Thoracic aorta (tissue), 2 donors: ENCODE data around the gene ZC2HC1B. TPM values are rescaled to one million over a fixed set of nuclear protein-coding genes. Genes with fewer than 3 reads are reported as not detected.
"Not testable (repeated sequence)": the region's sequence is repeated elsewhere in the genome, so short reads cannot be mapped to it uniquely, and the experiment has no call there.

Experiments used
- ATAC-seq: fragments of 150-250 bp; one replicate; pipeline ENCODE4 v1.8.0; 2017; ENCODE audit warnings: low read depth; ENCODE audit not compliant: insufficient number of reproducible peaks, low FRiP score
- DNase-seq: peaks from one replicate; pipeline ENCODE4 v3.0.0-alpha.2; 2020; ENCODE audit warnings: low spot score
- H3K27ac ChIP-seq, 2 donors: fragments of 200-600 bp; sonication (generic); 1 replicate in 1 of 2; 2 replicates in 1 of 2; pipeline ENCODE4 v1.5.1; 2016; ENCODE audit warnings: mild to moderate bottlenecking in 2 of 2, moderate library complexity in 2 of 2
- H3K27me3 ChIP-seq: fragments of 200-600 bp; sonication (generic); replicated peaks from 2 replicates; pipeline ENCODE4 v1.6.0; 2016; ENCODE audit warnings: mild to moderate bottlenecking; ENCODE audit not compliant: insufficient read depth
- H3K36me3 ChIP-seq: fragments of 200-600 bp; sonication (generic); one replicate; pipeline ENCODE4 v1.5.1; 2016
- H3K4me1 ChIP-seq, 2 donors: fragments of 200-600 bp; sonication (generic); 1 replicate in 1 of 2; 2 replicates in 1 of 2; pipeline versions ENCODE4 v1.5.1 to v1.6.0; 2016; ENCODE audit warnings: low read depth in 2 of 2, mild to moderate bottlenecking in 1 of 2; ENCODE audit not compliant: control insufficient read depth in 1 of 2
- H3K4me3 ChIP-seq: fragments of 200-600 bp; sonication (generic); 2 replicates; pipeline ENCODE4 v1.5.1; 2016; ENCODE audit warnings: mild to moderate bottlenecking
- H3K9me3 ChIP-seq: fragments of 200-600 bp; sonication (generic); 2 replicates; pipeline ENCODE4 v1.5.1; 2016
- CTCF ChIP-seq: fragments of 200-600 bp; sonication (generic); IDR thresholded peaks from one replicate; pipeline ENCODE4 v1.5.1; 2019; ENCODE audit warnings: antibody characterized with exemption
- total RNA-seq, 2 donors: library from RNA; depleted of rRNA; stranded (reverse); fragments of >200 nt; gene quantifications; one replicate each; pipeline versions ENCODE4 v1.1.0 to v1.2.3, GENCODE V29; 2016

ZC2HC1B gene
- total RNA-seq, 2 donors from 2014 or later: not detected

GRCh38 chr6:143857651-143858050 is 6.6 kb upstream of the ZC2HC1B start:
- H3K36me3 ChIP-seq: peaks cover 39% of the 10 kb centered on the region
- ATAC-seq: no peak

GRCh38 chr6:143859891-143860660 is 4.2 kb upstream of the ZC2HC1B start:
- ATAC-seq (no peak), DNase-seq (no peak)
- no peaks in the 10 kb centered on the region for H3K27me3 ChIP-seq
- peaks cover 39% of the 10 kb centered on the region for H3K36me3 ChIP-seq
- no peak for TF ChIP-seq CTCF
- H3K9me3 ChIP-seq: no peaks in the 10 kb centered on the region
- H3K4me3 ChIP-seq: no peak overlapping the region
- no peak overlapping the region for H3K27ac ChIP-seq
- no peaks in the 10 kb centered on the region for H3K4me1 ChIP-seq

More at GRCh38 chr6:143857651-143858050, 6.6 kb upstream of the ZC2HC1B start:
- no peaks in the 10 kb centered on the region for H3K9me3 ChIP-seq
- no peaks in the 10 kb centered on the region for H3K27me3 ChIP-seq
- TF ChIP-seq CTCF: no peak
- DNase-seq: no peak
- H3K27ac ChIP-seq: no peak overlapping the region
- no peaks in the 10 kb centered on the region for H3K4me1 ChIP-seq
- H3K4me3 ChIP-seq: no peak overlapping the region

- H3K27me3 ChIP-seq: no peaks in the 10 kb centered on the region
- ATAC-seq (no peak), DNase-seq (no peak)
- no peak overlapping the region for H3K27ac ChIP-seq
- no peak overlapping the region for H3K4me3 ChIP-seq
- no peaks in the 10 kb centered on the region for H3K4me1 ChIP-seq
- H3K9me3 ChIP-seq: no peaks in the 10 kb centered on the region
- peaks cover 18% of the 10 kb centered on the region for H3K36me3 ChIP-seq
- TF ChIP-seq CTCF: no peak
These were observed 503 bp upstream of the ZC2HC1B start for GRCh38 chr6:143863771-143864170.

GRCh38 chr6:143867236-143867635 is 3.0 kb downstream of the ZC2HC1B start:
- Histone ChIP-seq H3K4me1 (no peaks in the 10 kb centered on the region), H3K9me3 (no peaks in the 10 kb centered on the region), H3K27ac (no peak overlapping the region), H3K4me3 (no peak overlapping the region), H3K27me3 (no peaks in the 10 kb centered on the region), H3K36me3 (no peaks in the 10 kb centered on the region)
- DNase-seq (no peak), ATAC-seq (no peak)
- TF ChIP-seq CTCF: no peak

GRCh38 chr6:143868808-143869207 is 4.5 kb downstream of the ZC2HC1B start:
- H3K36me3 ChIP-seq, H3K9me3 ChIP-seq, H3K4me3 ChIP-seq, ATAC-seq, H3K27ac ChIP-seq, H3K4me1 ChIP-seq, DNase-seq, H3K27me3 ChIP-seq: not testable (repeated sequence)

- not testable (repeated sequence) for H3K36me3 ChIP-seq, ATAC-seq, H3K27me3 ChIP-seq, H3K9me3 ChIP-seq, DNase-seq, H3K4me1 ChIP-seq, H3K4me3 ChIP-seq, H3K27ac ChIP-seq
These were observed 7.0 kb downstream of the ZC2HC1B start for GRCh38 chr6:143871202-143871730.
